Uterus (tissue), 4 donors: ENCODE measurements around the gene MSI1. TPM values are rescaled to one million over a fixed set of nuclear protein-coding genes. Genes with fewer than 3 reads are reported as not detected.

Experiments
- DNase-seq, 2 donors: peaks; one replicate each; pipeline ENCODE4 v3.0.0-alpha.2; 2019 to 2020
- H3K27ac ChIP-seq, 2 donors: fragments of 200-600 bp; sonication (generic); 1 replicate in 1 of 2; 2 replicates in 1 of 2; pipeline ENCODE4 v1.5.1; 2016 to 2018
- H3K27me3 ChIP-seq, 2 donors: fragments of 200-600 bp; sonication (generic); one replicate each; pipeline ENCODE4 v1.5.1; 2018 to 2019; ENCODE audit warnings: control low read depth in 1 of 2
- H3K36me3 ChIP-seq, 2 donors: fragments of 200-600 bp; sonication (generic); one replicate each; pipeline ENCODE4 v1.5.1; 2019; ENCODE audit warnings: control low read depth in 1 of 2
- H3K4me1 ChIP-seq, 2 donors: fragments of 200-600 bp; sonication (generic); one replicate each; pipeline ENCODE4 v1.5.1; 2018 to 2019; ENCODE audit warnings: control low read depth in 1 of 2
- H3K4me3 ChIP-seq, 2 donors: fragments of 200-600 bp; sonication (generic); 1 replicate in 1 of 2; 2 replicates in 1 of 2; pipeline ENCODE4 v1.5.1; 2018 to 2019; ENCODE audit warnings: mild to moderate bottlenecking in 1 of 2
- H3K9me3 ChIP-seq, 2 donors: fragments of 200-600 bp; sonication (generic); one replicate each; pipeline ENCODE4 v1.5.1; 2019; ENCODE audit warnings: control low read depth in 1 of 2
- POLR2A ChIP-seq, 2 donors: fragments of 450-650 bp; IDR thresholded peaks; one replicate each; pipeline ENCODE4 v1.6.1; 2016; ENCODE audit warnings: antibody characterized with exemption in 2 of 2, mild to moderate bottlenecking in 1 of 2, moderate library complexity in 1 of 2
- intact Hi-C: fragments of 100-400 bp; cut with DNase I; formaldehyde crosslinking; loops from one replicate; pipeline ENCODE4 v1.15.1; 2023; ENCODE audit warnings: low total_unique reads
- total RNA-seq, 4 donors: library from RNA; depleted of rRNA in 3 of 4; stranded (reverse); fragments of >200 nt in 3 of 4; gene quantifications; one replicate each; pipeline versions ENCODE4 v1.1.0 to v1.2.4, GENCODE V29; 2014 to 2023
- TF ChIP-seq, protein P1 (sequence below), 4 experiments: fragments of 200-600 bp in 2 of 4; fragments of 450-650 bp in 2 of 4; sonication (generic) in 2 of 4; IDR thresholded peaks; one replicate each; pipeline ENCODE4 v1.5.1; 2016 to 2019; ENCODE audit warnings: antibody characterized with exemption in 4 of 4, mild to moderate bottlenecking in 2 of 4, moderate library complexity in 1 of 4
- donor health status: DM: yes; HTN: yes; CAD: no.

The MSI1 gene
- total RNA-seq, 4 donors from 2014 or later, result 0.29 to 12.0 (median 2.9) TPM; not detected in 1

DNA sequence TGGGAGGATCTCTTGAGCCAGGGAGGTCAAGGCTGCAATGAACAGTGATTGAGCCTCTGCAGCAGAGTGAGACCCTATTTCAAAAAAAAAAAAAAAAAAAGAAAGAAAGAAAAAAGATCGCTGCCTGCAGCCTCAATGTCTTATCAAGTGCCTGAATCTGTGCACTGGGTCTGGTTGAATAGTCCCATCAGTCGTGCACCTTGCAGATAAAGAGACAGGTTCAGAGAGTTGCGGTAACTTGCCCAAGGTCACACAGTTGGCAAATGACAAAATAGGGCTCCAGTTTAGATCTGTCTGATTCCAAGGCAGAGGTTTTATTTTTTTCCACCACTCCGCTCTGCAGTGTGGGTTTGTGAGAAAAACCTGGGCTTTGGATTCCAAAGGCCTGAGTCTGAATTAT, 40.7 kb downstream of the MSI1 start:
- TF ChIP-seq, protein P1, sequence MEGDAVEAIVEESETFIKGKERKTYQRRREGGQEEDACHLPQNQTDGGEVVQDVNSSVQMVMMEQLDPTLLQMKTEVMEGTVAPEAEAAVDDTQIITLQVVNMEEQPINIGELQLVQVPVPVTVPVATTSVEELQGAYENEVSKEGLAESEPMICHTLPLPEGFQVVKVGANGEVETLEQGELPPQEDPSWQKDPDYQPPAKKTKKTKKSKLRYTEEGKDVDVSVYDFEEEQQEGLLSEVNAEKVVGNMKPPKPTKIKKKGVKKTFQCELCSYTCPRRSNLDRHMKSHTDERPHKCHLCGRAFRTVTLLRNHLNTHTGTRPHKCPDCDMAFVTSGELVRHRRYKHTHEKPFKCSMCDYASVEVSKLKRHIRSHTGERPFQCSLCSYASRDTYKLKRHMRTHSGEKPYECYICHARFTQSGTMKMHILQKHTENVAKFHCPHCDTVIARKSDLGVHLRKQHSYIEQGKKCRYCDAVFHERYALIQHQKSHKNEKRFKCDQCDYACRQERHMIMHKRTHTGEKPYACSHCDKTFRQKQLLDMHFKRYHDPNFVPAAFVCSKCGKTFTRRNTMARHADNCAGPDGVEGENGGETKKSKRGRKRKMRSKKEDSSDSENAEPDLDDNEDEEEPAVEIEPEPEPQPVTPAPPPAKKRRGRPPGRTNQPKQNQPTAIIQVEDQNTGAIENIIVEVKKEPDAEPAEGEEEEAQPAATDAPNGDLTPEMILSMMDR (IDR thresholded peaks at IDR 0.05), result no peak
- no peak for TF ChIP-seq POLR2A (IDR thresholded peaks at IDR 0.05)
- no peak overlapping the region for H3K4me3 ChIP-seq
- no peak for DNase-seq
- no peaks in the 10 kb centered on the region for H3K36me3 ChIP-seq
- H3K27ac ChIP-seq, result no peak overlapping the region
- no peaks in the 10 kb centered on the region for H3K27me3 ChIP-seq
- H3K4me1 ChIP-seq, result no peaks in the 10 kb centered on the region
- intact Hi-C loops, result no loop called here
- H3K9me3 ChIP-seq, result no peaks in the 10 kb centered on the region

DNA sequence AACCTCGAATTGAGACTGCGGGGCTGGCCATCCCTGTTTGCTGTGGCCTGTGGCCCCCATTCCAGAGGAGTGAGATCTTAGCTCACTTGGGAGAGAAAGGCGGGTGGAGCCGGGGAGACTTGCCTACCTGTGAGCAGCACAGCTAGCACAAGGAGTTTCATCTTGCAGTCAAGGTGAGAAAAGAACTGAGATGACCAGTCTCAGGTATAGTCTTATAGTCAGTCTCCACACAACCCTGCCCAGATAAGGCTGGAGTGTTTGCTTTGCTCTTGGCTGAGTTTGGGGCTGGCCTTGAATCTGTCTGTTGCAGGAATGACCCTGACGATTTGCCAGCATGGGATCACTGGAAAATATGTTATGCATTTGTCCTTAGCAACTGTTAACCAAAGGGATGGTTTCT, 41.4 kb downstream of the MSI1 start, which contains the start of gene PLA2G1B:
TSS of gene PLA2G1B (minus strand) at position 187 of the 400 bp plus-strand sequence. CDS start at position 161, 26 bp downstream.
- intact Hi-C loops, result no loop called here
- H3K27ac ChIP-seq, result no peak within 1 kb of the TSS
- DNase-seq, result no peak

DNA sequence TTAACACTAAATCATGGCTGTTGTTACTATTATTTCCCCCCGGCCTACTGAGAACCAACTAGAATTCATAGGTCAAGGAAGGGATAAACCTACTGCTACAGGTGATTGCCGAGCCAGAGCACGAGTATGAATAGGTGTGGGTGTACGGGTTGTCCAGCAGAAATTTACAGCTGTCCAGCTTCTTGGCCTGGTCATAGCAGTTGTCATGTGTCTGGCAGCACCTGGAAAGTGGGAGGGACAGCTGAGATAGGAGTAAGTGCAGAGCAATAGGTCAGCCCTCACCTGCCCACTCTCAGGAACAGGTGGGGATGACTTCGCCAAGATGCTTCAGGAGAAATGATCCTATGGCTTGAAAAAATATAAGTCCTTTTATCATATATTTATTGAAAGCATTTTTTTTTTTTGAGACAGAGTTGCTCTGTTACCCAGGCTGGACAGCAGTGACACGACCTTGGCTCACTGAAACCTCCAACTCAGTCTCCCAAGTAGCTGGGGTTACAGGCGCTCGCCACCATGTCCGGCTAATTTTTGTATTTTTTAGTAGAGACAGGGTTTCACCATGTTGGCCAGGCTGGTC, 44.0 kb downstream of the MSI1 start:
- Histone ChIP-seq H3K27me3 (no peaks in the 10 kb centered on the region), H3K4me1 (no peaks in the 10 kb centered on the region), H3K36me3 (no peaks in the 10 kb centered on the region), H3K9me3 (no peaks in the 10 kb centered on the region), H3K4me3 (no peak overlapping the region), H3K27ac (no peak overlapping the region)
- TF ChIP-seq POLR2A (IDR thresholded peaks at IDR 0.05), result no peak
- TF ChIP-seq, protein P1 (IDR thresholded peaks at IDR 0.05), result no peak
- DNase-seq, result no peak
- intact Hi-C loops, result no loop called here

More for the DNA sequence above, 41.4 kb downstream of the MSI1 start, which contains the start of gene PLA2G1B:
- Histone ChIP-seq H3K36me3 (no peaks in the 10 kb centered on the region), H3K9me3 (no peaks in the 10 kb centered on the region), H3K27me3 (no peaks in the 10 kb centered on the region), H3K4me3 (no peak within 1 kb of the TSS), H3K4me1 (no peaks in the 10 kb centered on the region)
- TF ChIP-seq, protein P1 (IDR thresholded peaks at IDR 0.05), result no peak
- TF ChIP-seq POLR2A (IDR thresholded peaks at IDR 0.05), result no peak

DNA sequence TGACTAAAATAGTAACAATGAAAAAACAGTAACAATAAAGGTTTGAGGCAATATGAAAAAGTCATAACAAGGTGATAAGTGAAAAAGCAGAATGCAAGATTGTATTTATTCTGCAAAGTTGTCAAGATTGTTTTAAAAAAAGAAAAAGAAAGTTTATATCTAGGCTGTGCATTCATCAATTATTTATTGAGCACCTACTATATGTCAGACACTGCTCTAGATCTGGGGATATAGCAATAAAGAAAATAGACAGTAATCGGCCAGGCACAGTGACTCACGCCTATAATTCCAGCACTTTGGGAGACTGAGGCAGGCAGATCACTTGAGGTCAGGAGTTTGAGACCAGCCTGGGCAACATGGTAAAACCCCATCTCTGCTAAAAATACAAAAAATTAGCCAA, 45.2 kb downstream of the MSI1 start:
- DNase-seq, result no peak
- intact Hi-C loops, result no loop called here
- Histone ChIP-seq H3K4me1 (no peaks in the 10 kb centered on the region), H3K27ac (no peak overlapping the region), H3K36me3 (no peaks in the 10 kb centered on the region), H3K9me3 (no peaks in the 10 kb centered on the region), H3K4me3 (no peak overlapping the region), H3K27me3 (no peaks in the 10 kb centered on the region)
- TF ChIP-seq, protein P1 (IDR thresholded peaks at IDR 0.05), result no peak
- TF ChIP-seq POLR2A (IDR thresholded peaks at IDR 0.05), result no peak

DNA sequence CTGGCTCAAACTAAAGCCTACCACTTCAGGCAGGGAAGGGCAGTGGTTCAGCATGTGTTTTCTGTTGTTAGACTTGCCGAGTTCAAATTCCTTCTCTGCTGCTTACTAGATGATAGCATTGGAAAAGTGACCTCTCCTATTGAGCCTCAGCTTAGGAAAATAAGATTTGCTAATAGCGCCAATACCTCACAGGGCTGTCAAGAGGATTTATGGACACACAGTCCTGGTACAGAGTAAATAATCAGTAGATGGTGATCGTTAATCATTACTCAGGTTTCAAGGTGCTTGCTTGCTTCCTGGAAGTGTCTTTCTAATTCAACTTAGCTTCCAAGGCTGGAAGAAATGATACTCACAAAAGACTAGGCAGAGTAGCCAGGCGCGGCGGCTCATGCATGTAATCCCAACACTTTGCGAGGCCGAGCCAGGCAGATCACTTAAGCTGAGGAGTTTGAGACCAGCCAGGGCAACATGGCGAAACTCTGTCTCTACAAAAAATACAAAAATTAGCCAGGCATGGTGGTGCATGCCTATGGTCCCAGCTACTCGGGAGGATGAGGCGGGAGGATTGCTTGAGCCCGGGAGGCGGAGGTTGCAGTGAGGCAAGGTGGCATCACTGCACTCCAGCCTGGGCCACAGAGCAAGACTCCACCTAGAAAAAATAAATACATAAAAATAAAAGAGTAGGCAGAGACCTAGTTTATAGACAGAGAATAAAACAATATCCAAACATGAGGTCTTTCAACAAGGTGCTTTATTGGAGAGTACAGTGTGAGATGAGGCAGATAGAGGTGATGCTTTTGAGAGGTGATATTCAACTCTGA, 47.4 kb downstream of the MSI1 start:
- TF ChIP-seq, protein P1 (IDR thresholded peaks at IDR 0.05), result no peak
- no peak for TF ChIP-seq POLR2A (IDR thresholded peaks at IDR 0.05)
- Histone ChIP-seq H3K36me3 (no peaks in the 10 kb centered on the region), H3K9me3 (no peaks in the 10 kb centered on the region), H3K27ac (no peak overlapping the region), H3K4me1 (peaks cover 0 to 4% of the 10 kb centered on the region in 2 donors), H3K4me3 (no peak overlapping the region), H3K27me3 (no peaks in the 10 kb centered on the region)
- no peak for DNase-seq
- intact Hi-C loops, result no loop called here
